ENCODE measurements around the gene MR1.

DNA sequence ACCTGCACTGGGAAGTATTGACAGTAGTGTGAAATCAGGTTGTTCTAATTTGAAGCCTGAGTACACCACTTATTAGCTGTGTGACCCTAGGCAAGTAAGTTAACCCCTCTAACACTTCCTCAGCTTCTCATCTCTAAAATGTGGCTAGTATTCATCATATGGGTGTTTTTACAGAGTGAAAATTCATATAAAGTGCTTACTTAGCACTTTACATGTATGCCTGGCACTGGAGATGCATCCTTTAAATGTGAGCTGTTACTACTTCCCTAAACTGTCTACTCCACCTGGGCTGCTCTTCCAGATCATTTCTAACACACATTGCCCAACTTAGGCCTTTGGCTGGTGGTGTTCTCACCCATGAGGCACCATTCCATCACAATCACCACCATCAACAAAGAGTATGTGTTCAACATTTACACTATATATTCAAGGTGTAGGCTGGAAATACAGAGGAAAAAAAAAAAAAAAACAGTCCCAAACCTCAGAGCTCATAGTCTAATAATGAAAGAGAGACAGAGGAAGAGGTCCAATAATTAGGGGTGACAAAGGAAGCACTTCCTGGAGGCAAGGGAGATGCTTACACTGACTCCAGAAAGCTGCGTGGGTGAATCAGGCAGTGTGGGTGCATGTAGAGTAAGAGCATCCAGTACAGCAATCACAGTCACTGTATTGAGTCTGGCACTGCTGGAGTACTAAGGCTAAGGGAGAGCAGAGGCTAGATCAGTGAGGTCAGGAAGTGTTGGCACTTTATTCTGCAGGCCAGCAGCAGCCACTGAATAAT lies 14.7 kb upstream of the MR1 start:
- no peak for TF ChIP-seq POLR2A (IDR thresholded peaks at IDR 0.05)
- TF ChIP-seq, protein P1, sequence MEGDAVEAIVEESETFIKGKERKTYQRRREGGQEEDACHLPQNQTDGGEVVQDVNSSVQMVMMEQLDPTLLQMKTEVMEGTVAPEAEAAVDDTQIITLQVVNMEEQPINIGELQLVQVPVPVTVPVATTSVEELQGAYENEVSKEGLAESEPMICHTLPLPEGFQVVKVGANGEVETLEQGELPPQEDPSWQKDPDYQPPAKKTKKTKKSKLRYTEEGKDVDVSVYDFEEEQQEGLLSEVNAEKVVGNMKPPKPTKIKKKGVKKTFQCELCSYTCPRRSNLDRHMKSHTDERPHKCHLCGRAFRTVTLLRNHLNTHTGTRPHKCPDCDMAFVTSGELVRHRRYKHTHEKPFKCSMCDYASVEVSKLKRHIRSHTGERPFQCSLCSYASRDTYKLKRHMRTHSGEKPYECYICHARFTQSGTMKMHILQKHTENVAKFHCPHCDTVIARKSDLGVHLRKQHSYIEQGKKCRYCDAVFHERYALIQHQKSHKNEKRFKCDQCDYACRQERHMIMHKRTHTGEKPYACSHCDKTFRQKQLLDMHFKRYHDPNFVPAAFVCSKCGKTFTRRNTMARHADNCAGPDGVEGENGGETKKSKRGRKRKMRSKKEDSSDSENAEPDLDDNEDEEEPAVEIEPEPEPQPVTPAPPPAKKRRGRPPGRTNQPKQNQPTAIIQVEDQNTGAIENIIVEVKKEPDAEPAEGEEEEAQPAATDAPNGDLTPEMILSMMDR (IDR thresholded peaks at IDR 0.05) = no peak

Data from testis (tissue), 2 donors.